Ishikawa (cell line): Measurements from ENCODE around the gene UBE2M.

Experiments used
- CEBPB ChIP-seq: IDR thresholded peaks from 2 replicates; pipeline ENCODE4 v1.6.1; 2012
- CREB1 ChIP-seq: IDR thresholded peaks from 2 replicates; pipeline ENCODE4 v1.6.1; 2012; ENCODE audit warnings: low read depth
- EGR1 ChIP-seq: IDR thresholded peaks from 2 replicates; pipeline ENCODE4 v1.6.1; 2012
- EP300 ChIP-seq: IDR thresholded peaks from 2 replicates; pipeline ENCODE4 v1.6.1; 2012; ENCODE audit warnings: borderline replicate concordance
- FOXM1 ChIP-seq: IDR thresholded peaks from 2 replicates; pipeline ENCODE4 v1.6.1; 2012; ENCODE audit warnings: low read depth, borderline replicate concordance
- MAX ChIP-seq: IDR thresholded peaks from 2 replicates; pipeline ENCODE4 v1.6.1; 2012
- NFIC ChIP-seq: IDR thresholded peaks from 2 replicates; pipeline ENCODE4 v1.6.1; 2012
- RAD21 ChIP-seq: IDR thresholded peaks from 2 replicates; pipeline ENCODE4 v1.6.1; 2012; ENCODE audit warnings: low read depth
- REST ChIP-seq: IDR thresholded peaks from 2 replicates; pipeline ENCODE4 v1.6.1; 2012; ENCODE audit warnings: low read depth, mild to moderate bottlenecking
- TAF1 ChIP-seq: IDR thresholded peaks from 2 replicates; pipeline ENCODE4 v1.6.1; 2012; ENCODE audit warnings: low read depth, mild to moderate bottlenecking
- TCF12 ChIP-seq: IDR thresholded peaks from 2 replicates; pipeline ENCODE4 v1.6.1; 2012; ENCODE audit warnings: low read depth
- TEAD4 ChIP-seq: IDR thresholded peaks from 2 replicates; pipeline ENCODE4 v1.6.1; 2012
- USF1 ChIP-seq: IDR thresholded peaks from 2 replicates; pipeline ENCODE4 v1.6.1; 2012
- YY1 ChIP-seq: IDR thresholded peaks from 2 replicates; pipeline ENCODE4 v1.6.1; 2012; ENCODE audit warnings: low read depth
- ZBTB7A ChIP-seq: IDR thresholded peaks from 2 replicates; pipeline ENCODE4 v1.6.1; 2012; ENCODE audit warnings: low read depth

Gene UBE2M

GRCh38 chr19:58545286-58546018, 13.0 kb downstream of the UBE2M start:
- no peak for TF ChIP-seq EGR1

- TF ChIP-seq YY1 (peak; percentile 80), CREB1 (no peak)
Measured at GRCh38 chr19:58544591-58545285, 13.7 kb downstream of the UBE2M start.

- TF ChIP-seq REST (no peak), TCF12 (no peak; the same call in 1 of the 2 replicates), EP300 (peak; percentile 16; the same call in 1 of the 2 replicates), EGR1 (peak; percentile 43; the same call in 1 of the 2 replicates), TAF1 (peak; percentile 72; the same call in 1 of the 2 replicates), MAX (peak; percentile 82), YY1 (no peak), CREB1 (peak; percentile 77), NFIC (no peak; the same call in 1 of the 2 replicates), USF1 (0 out of 2 replicates have a peak, but pooled peaks have one; percentile 26), TEAD4 (no peak)
Measured at GRCh38 chr19:58543826-58544590, 14.4 kb downstream of the UBE2M start, which contains the start of gene TRIM28. Gene TRIM28, plus strand, starts transcription at chr19:58544064. Its CDS starts 694 bp downstream, at chr19:58544758.

GRCh38 chr19:58538257-58539168, 19.9 kb downstream of the UBE2M start:
- TF ChIP-seq TAF1: peak; percentile 32; the same call in 1 of the 2 replicates
- peak; percentile 99 for TF ChIP-seq MAX
- TF ChIP-seq USF1: peak; percentile 40
- no peak for TF ChIP-seq YY1
- TF ChIP-seq ZBTB7A: peak; percentile 83
- peak; percentile 60; the same call in 1 of the 2 replicates for TF ChIP-seq TCF12
- TF ChIP-seq EP300: no peak

- no peak for TF ChIP-seq EP300
Measured at GRCh38 chr19:58536852-58537798, 21.3 kb downstream of the UBE2M start.

- TF ChIP-seq MAX (no peak), ZBTB7A (no peak), TAF1 (no peak), CEBPB (no peak), TCF12 (no peak), FOXM1 (no peak), TEAD4 (no peak), RAD21 (no peak)
Measured at GRCh38 chr19:58535857-58536256, 22.6 kb downstream of the UBE2M start.
